ENCODE results near the gene SQSTM1.

Gene SQSTM1

GRCh38 chr5:179805070-179805528 is 15.6 kb upstream of the SQSTM1 start:
- no peaks in the 10 kb centered on the region for H3K9me3 Mint-ChIP-seq
- peaks cover 21% of the 10 kb centered on the region for H3K36me3 Mint-ChIP-seq (ENCODE audit: insufficient read depth)
- DNase-seq, result no peak
- peak overlapping the region; percentile 83 to 87 for H3K4me3 Mint-ChIP-seq
- H3K27me3 Mint-ChIP-seq, result no peaks in the 10 kb centered on the region
- H3K27ac Mint-ChIP-seq, result peak overlapping the region; percentile 77 to 90
- peaks cover 23 to 24% of the 10 kb centered on the region in 2 donors for H3K4me1 Mint-ChIP-seq (ENCODE audit: low read depth in 2 of 2)
- no peak for ATAC-seq (replicated peaks)

DNA sequence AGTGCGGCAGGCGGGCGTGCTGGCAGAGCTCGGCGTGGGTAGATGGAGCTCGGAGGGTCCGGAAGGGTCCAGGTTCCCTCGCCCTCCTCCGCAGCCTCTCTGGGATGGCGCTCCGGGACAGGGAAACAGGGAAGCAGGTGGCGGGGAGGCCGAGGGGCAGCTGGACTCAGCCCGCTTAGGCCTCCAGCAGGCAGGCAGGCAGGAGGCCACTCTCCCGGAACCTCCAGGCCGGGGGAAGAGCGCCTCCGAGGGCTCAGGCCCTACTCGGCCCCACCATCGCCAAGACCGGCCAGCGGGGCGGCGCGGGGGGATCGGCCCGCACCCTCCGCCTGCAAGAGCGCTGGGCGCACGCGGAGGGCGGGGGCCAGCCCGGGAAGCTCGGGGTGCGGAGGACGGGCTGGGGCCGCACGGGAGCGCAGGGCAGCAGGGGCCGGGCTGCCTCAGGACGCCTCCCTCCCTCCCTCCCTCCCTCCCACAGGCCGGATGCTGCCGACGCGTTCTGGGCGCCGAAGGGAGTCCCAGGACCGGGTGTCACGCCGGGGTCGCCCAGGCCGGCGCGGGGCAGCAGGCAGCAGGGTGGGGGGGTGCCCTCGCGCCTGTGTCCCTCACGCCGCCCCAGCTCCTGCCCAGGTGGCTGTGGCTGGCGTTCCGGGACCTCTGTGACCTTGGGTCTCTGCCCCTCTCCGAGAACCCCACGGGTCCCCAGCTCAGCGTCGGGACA is 15.0 kb upstream of the SQSTM1 start:
- Mint-ChIP-seq H3K9me3 (no peaks in the 10 kb centered on the region), H3K4me1 (ENCODE audit: low read depth in 2 of 2) (peaks cover 23 to 24% of the 10 kb centered on the region in 2 donors), H3K36me3 (ENCODE audit: insufficient read depth) (peaks cover 21% of the 10 kb centered on the region), H3K27me3 (no peaks in the 10 kb centered on the region), H3K4me3 (peak overlapping the region; percentile 83 to 87), H3K27ac (peak overlapping the region; percentile 77 to 90)
- no peak for DNase-seq
- ATAC-seq (replicated peaks), result peak; percentile 35

DNA sequence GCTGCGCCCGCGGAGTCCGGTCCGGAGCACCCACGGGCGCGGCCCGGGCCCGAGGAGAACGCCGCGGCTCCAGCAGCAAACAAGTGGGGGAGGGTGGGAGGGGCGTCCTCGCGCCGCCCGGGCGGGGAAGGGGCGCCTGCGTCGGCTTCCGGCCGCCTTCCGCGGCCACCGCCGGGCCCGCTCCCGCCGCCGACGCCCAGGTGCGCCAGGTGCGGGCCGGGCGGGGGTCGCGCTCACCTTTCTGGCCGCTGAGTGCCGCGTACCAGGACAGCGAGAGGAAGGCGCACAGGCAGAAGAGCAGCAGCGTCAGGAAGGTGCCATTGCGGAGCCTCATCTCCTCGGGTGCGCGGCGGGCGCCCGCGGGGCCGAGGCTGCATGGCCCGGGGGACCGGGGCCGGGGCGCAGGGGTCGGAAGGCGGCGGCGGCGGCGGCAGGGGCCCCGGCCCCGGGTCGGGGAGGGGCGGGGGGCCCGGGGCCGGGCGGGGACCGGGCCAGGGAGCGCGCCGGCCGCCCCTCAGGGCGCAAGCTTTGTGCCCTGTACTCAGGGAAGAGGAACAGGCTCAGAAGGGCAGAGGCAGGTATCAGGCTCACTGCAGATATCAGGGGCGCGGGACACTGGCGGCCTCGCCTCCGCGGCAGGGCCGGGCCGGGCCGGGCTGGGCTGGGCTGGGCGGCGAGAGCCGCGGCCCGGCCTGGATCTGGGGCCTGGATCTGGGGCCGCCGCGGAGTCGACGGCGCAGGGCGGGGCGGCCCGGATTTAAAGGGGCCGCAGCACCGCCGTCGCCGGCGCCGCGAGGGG is 14.3 kb upstream of the SQSTM1 start, which contains the start of gene MGAT4B:
MGAT4B (minus strand) TSS at position 617 of the 799 bp plus-strand sequence; CDS start at position 334, 283 bp downstream.
- H3K4me3 Mint-ChIP-seq, result peak within 1 kb of the TSS; percentile 83 to 87
- DNase-seq, result peak; percentile 50 to 66 (median 56)
- peak; percentile 81 for ATAC-seq (replicated peaks)
- peaks cover 21% of the 10 kb centered on the region for H3K36me3 Mint-ChIP-seq (ENCODE audit: insufficient read depth)
- H3K4me1 Mint-ChIP-seq (ENCODE audit: low read depth in 2 of 2), result peaks cover 23 to 24% of the 10 kb centered on the region in 2 donors
- H3K27ac Mint-ChIP-seq, result peak within 1 kb of the TSS in 1 of 2 donors; percentile 59
- no peaks in the 10 kb centered on the region for H3K9me3 Mint-ChIP-seq
- no peaks in the 10 kb centered on the region for H3K27me3 Mint-ChIP-seq

GRCh38 chr5:179812135-179812825 is 8.4 kb upstream of the SQSTM1 start:
- Mint-ChIP-seq H3K27ac (no peak overlapping the region), H3K4me1 (ENCODE audit: low read depth in 2 of 2) (peaks cover 0 to 2% of the 10 kb centered on the region in 2 donors), H3K27me3 (no peaks in the 10 kb centered on the region), H3K9me3 (no peaks in the 10 kb centered on the region), H3K36me3 (ENCODE audit: insufficient read depth) (peaks cover 19% of the 10 kb centered on the region), H3K4me3 (no peak overlapping the region)
- ATAC-seq (replicated peaks) (no peak), DNase-seq (no peak)

- DNase-seq (no peak), ATAC-seq (replicated peaks) (no peak)
- no peak overlapping the region for H3K27ac Mint-ChIP-seq
- no peaks in the 10 kb centered on the region for H3K9me3 Mint-ChIP-seq
- H3K36me3 Mint-ChIP-seq (ENCODE audit: insufficient read depth), result peaks cover 24% of the 10 kb centered on the region
- peaks cover 2 to 5% of the 10 kb centered on the region in 2 donors for H3K4me1 Mint-ChIP-seq (ENCODE audit: low read depth in 2 of 2)
- H3K4me3 Mint-ChIP-seq, result no peak overlapping the region
- no peaks in the 10 kb centered on the region for H3K27me3 Mint-ChIP-seq
These were observed 7.6 kb upstream of the SQSTM1 start for GRCh38 chr5:179812997-179813607.

DNA sequence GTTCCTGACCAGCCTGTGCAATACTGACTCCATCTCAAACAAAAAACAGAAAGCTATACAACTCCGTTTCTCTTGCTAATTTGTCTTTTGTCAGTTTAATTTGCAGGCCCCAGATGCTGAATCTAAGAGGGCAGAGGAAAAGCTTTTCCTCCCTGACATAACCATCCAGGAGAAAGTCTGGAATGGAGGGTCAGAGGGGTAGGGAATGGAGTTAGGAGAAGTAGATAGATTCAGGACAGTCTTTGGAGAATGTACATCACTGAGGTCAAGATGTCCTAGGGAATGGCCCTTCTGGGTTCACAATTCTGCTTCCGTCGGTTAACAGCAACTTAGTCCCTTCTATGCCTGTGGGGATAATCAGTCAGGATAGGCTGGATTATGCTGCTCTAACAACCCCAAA is 6.6 kb upstream of the SQSTM1 start:
- peaks cover 33% of the 10 kb centered on the region for H3K36me3 Mint-ChIP-seq (ENCODE audit: insufficient read depth)
- peaks cover 5 to 9% of the 10 kb centered on the region in 2 donors for H3K4me1 Mint-ChIP-seq (ENCODE audit: low read depth in 2 of 2)
- DNase-seq, result no peak
- no peaks in the 10 kb centered on the region for H3K27me3 Mint-ChIP-seq
- no peaks in the 10 kb centered on the region for H3K9me3 Mint-ChIP-seq
- H3K27ac Mint-ChIP-seq, result no peak overlapping the region
- ATAC-seq (replicated peaks), result no peak
- no peak overlapping the region for H3K4me3 Mint-ChIP-seq

DNA sequence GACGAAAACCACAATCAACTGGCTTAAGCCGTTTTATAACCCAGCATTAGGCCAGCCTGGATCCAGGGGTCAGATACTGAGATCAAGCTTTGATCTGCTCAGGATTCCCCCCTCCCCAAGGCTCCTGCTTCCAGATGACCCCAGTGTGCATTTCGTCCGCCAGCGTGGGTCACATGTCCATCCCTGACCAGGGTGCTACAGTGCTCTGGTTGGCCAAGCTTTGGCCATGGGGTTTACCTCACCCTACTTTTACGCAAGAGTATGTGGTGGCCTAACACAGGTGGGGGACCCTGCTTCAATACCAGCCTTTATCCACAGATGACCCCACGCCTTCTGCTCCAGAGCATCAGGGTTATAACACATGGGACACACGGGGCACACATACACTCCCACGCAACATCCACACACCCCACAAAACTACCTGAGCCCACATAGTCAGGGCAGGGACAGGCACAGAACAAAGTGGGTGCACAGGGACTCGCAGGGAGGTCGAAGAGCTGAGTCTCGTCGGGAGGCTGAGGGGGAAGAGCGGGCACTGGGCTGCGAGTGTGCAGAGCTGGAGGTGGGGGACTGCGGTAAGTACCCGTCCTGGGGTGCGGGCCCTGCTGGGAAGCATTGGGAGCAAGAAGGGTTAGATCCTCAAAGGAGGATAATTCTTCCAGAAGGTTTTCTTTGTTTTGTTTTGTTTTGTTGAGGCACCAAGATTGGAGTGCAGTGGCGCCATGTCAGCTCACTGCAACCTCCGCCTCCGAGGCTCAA is 5.0 kb upstream of the SQSTM1 start:
- Mint-ChIP-seq H3K27ac (no peak overlapping the region), H3K36me3 (ENCODE audit: insufficient read depth) (peaks cover 47% of the 10 kb centered on the region), H3K4me1 (ENCODE audit: low read depth in 2 of 2) (peaks cover 16 to 19% of the 10 kb centered on the region in 2 donors), H3K4me3 (peak overlapping the region; percentile 8 to 60), H3K9me3 (no peaks in the 10 kb centered on the region), H3K27me3 (no peaks in the 10 kb centered on the region)
- ATAC-seq (replicated peaks) (no peak), DNase-seq (no peak)

DNA sequence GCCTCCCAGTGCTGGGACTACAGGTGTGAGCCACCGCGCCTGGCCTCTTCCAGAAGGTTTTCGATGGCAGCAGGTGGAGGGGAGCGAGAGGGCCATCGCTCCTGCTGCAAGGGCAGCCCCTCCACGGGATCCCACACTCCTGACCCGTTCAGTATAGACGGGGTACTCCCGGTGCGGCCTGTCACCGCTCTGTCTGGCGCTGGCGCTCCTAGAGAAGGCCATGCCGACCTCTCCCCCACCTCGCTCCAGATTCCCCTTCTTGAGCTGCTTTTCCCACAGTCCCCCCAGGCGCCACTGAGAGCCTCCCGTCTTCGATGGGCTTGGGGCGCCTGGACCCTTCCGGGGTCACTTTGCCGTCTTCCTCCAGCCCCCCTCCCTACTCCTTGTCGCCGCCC is 4.3 kb upstream of the SQSTM1 start:
- Mint-ChIP-seq H3K4me1 (ENCODE audit: low read depth in 2 of 2) (peaks cover 16 to 20% of the 10 kb centered on the region in 2 donors), H3K36me3 (ENCODE audit: insufficient read depth) (peaks cover 54% of the 10 kb centered on the region), H3K4me3 (no peak overlapping the region), H3K27me3 (no peaks in the 10 kb centered on the region), H3K27ac (no peak overlapping the region), H3K9me3 (no peaks in the 10 kb centered on the region)
- no peak for ATAC-seq (replicated peaks)
- DNase-seq, result no peak

DNA sequence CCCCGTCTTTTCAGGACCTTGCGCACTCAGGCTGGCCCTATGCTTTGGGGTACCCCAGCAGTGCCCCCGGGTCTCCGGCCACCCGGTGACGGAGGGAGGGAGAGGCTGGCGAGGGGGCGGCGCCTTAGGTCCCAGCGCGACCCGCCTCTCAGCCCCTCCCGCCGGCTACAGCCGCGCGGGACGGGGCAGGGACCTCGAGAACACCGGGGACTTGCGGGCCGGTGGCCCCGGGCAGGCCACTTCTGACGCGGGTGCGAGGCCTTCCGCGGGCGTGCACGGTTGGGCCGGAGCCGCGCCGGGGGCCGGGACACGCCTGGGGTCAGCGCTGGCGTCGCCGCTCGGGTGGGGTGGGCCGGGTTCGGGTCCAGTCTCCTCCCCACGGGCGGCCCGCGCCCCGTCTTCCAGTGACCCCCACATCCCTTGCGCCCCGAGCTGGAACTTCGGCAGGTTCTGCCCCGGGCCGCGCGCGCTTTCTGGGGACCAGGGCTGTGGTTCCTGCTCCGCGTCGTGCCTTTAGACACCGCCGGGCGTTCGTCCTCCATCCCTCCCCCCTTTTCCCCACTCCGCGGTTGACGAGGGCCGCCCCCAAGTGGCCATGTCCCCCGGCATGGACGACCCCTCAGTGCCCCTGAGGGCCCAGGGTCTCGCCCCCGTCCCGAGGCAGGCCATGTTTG is 3.8 kb upstream of the SQSTM1 start:
- Mint-ChIP-seq H3K27me3 (no peaks in the 10 kb centered on the region), H3K4me3 (peak overlapping the region; percentile 85 to 95), H3K36me3 (ENCODE audit: insufficient read depth) (peaks cover 60% of the 10 kb centered on the region), H3K27ac (no peak overlapping the region), H3K9me3 (no peaks in the 10 kb centered on the region), H3K4me1 (ENCODE audit: low read depth in 2 of 2) (peaks cover 22 to 25% of the 10 kb centered on the region in 2 donors)
- ATAC-seq (replicated peaks), result no peak
- DNase-seq, result no peak

- H3K36me3 Mint-ChIP-seq (ENCODE audit: insufficient read depth), result peaks cover 63% of the 10 kb centered on the region
- H3K27me3 Mint-ChIP-seq, result no peaks in the 10 kb centered on the region
- H3K27ac Mint-ChIP-seq, result peak overlapping the region in 1 of 2 donors; percentile 99
- H3K4me1 Mint-ChIP-seq (ENCODE audit: low read depth in 2 of 2), result peaks cover 27 to 31% of the 10 kb centered on the region in 2 donors
- H3K9me3 Mint-ChIP-seq, result no peaks in the 10 kb centered on the region
- DNase-seq (no peak), ATAC-seq (replicated peaks) (no peak)
- H3K4me3 Mint-ChIP-seq, result peak overlapping the region; percentile 85 to 95
These were observed 3.2 kb upstream of the SQSTM1 start for GRCh38 chr5:179817470-179817840.

- Mint-ChIP-seq H3K4me3 (peak overlapping the region; percentile 85 to 95), H3K27me3 (no peaks in the 10 kb centered on the region), H3K9me3 (no peaks in the 10 kb centered on the region), H3K4me1 (ENCODE audit: low read depth in 2 of 2) (peaks cover 32 to 35% of the 10 kb centered on the region in 2 donors), H3K36me3 (ENCODE audit: insufficient read depth) (peaks cover 63% of the 10 kb centered on the region), H3K27ac (peak overlapping the region; percentile 99)
- ATAC-seq (replicated peaks) (no peak), DNase-seq (no peak)
These were observed 2.6 kb upstream of the SQSTM1 start for GRCh38 chr5:179817890-179818745.

Measured in effector memory CD8-positive, alpha-beta T cell (primary cell).